OCI-LY1 (cell line): Measurements from ENCODE around the gene C14orf180.

ENCODE experiments used
- CTCF ChIP-seq: fragments of 200-600 bp; sonication (generic), shearing (Covaris generic); IDR thresholded peaks from 2 replicates; pipeline ENCODE4 v1.5.1; 2017; ENCODE audit warnings: mild to moderate bottlenecking, antibody characterized with exemption, low read length, moderate library complexity, mixed read lengths
- EZH2 ChIP-seq: fragments of 200-600 bp; sonication (generic), shearing (Covaris generic); IDR thresholded peaks from 2 replicates; pipeline ENCODE4 v1.8.0; 2017; ENCODE audit warnings: borderline replicate concordance, mixed run types, mild to moderate bottlenecking, antibody characterized with exemption, low read length, moderate library complexity, mixed read lengths

- TF ChIP-seq CTCF: no peak
- no peak for TF ChIP-seq EZH2
Measured at GRCh38 chr14:104573930-104574329, 5.6 kb upstream of the C14orf180 start.
